Neural crest cell (in vitro differentiated cells): ENCODE data around the gene CLIC5. TPM values are rescaled to one million over a fixed set of nuclear protein-coding genes. Genes with fewer than 3 reads are reported as not detected.

ENCODE experiments used
- DNase-seq: peaks from one replicate; pipeline ENCODE4 v3.0.0; 2021; ENCODE audit warnings: low read depth, mixed read lengths, low spot score
- H3K27ac Mint-ChIP-seq: one replicate; pipeline ENCODE4 v1.8.0; 2021; ENCODE audit warnings: mild to moderate bottlenecking, mixed read lengths; ENCODE audit not compliant: unreplicated experiment
- H3K27me3 Mint-ChIP-seq: 2 replicates; pipeline ENCODE4 v1.8.0; 2021; ENCODE audit warnings: low read depth, mild to moderate bottlenecking, mixed read lengths
- H3K36me3 Mint-ChIP-seq: 2 replicates; pipeline ENCODE4 v1.8.0; 2021; ENCODE audit warnings: low read depth, mild to moderate bottlenecking, mixed read lengths
- H3K4me1 Mint-ChIP-seq: 2 replicates; pipeline ENCODE4 v1.8.0; 2021; ENCODE audit warnings: mixed read lengths
- H3K4me3 Mint-ChIP-seq: one replicate; pipeline ENCODE4 v1.8.0; 2021; ENCODE audit warnings: mild to moderate bottlenecking, mixed read lengths
- H3K9me3 Mint-ChIP-seq: 2 replicates; pipeline ENCODE4 v1.8.0; 2021; ENCODE audit warnings: mixed read lengths
- total RNA-seq: library from RNA; stranded (reverse); gene quantifications from 2 replicates; pipeline ENCODE4 v1.2.1, GENCODE V29; 2021
- TF ChIP-seq, protein P1 (sequence below): fragments of 200-600 bp; sonication (generic); conservative IDR thresholded peaks from 2 replicates; pipeline ENCODE4 v1.5.0; 2021; ENCODE audit warnings: antibody characterized with exemption, mild to moderate bottlenecking

CLIC5 gene
- total RNA-seq, 1 donor from 2014 or later = not detected

DNA sequence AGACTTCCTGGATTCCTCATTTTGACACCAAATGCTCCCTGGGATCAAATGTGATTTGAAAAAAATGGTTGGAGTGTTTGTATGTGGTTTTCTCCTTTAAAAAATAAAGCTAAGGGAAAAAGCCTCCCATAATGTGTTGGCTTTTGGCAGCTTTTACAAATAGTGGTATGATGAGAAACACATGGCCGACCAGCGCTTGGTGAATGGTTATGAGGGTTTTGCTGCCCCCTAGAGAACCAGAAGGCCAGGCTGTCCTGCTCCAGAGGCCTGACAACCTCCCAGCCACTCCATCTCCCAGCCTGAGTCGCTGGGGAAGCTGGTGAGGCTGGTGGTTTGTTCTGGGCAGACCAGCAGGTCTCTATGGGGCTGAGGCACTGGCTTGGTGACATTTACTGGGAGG is 69.3 kb downstream of the CLIC5 start:
- no peak for DNase-seq
- no peaks in the 10 kb centered on the region for H3K27me3 Mint-ChIP-seq
- TF ChIP-seq, protein P1, sequence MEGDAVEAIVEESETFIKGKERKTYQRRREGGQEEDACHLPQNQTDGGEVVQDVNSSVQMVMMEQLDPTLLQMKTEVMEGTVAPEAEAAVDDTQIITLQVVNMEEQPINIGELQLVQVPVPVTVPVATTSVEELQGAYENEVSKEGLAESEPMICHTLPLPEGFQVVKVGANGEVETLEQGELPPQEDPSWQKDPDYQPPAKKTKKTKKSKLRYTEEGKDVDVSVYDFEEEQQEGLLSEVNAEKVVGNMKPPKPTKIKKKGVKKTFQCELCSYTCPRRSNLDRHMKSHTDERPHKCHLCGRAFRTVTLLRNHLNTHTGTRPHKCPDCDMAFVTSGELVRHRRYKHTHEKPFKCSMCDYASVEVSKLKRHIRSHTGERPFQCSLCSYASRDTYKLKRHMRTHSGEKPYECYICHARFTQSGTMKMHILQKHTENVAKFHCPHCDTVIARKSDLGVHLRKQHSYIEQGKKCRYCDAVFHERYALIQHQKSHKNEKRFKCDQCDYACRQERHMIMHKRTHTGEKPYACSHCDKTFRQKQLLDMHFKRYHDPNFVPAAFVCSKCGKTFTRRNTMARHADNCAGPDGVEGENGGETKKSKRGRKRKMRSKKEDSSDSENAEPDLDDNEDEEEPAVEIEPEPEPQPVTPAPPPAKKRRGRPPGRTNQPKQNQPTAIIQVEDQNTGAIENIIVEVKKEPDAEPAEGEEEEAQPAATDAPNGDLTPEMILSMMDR = peak; percentile 36
- no peak overlapping the region for H3K27ac Mint-ChIP-seq
- no peaks in the 10 kb centered on the region for H3K9me3 Mint-ChIP-seq
- H3K4me1 Mint-ChIP-seq = peaks cover 10% of the 10 kb centered on the region
- H3K36me3 Mint-ChIP-seq = no peaks in the 10 kb centered on the region
- H3K4me3 Mint-ChIP-seq = no peak overlapping the region

DNA sequence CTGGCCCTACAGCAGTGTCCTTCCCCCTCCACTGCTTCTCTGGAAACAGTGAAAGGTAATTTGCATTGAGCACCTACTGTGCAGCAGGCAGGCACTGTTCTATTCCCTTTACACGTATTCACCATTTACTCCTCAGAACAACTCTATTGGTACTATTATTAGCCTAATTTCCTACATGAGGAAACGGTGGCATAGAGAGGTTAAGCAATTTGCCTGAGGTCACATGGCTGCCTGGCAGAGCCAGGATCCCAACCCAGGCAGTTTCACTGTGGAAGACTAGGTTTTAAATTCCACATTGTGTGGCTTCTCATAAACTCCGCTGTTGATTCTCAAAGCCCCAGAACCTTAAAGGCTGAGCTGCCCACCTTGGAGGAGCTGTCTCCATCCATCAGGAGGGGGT is 72.7 kb downstream of the CLIC5 start:
- Mint-ChIP-seq H3K4me3 (no peak overlapping the region), H3K27me3 (peaks cover 2% of the 10 kb centered on the region), H3K4me1 (peaks cover 8% of the 10 kb centered on the region), H3K9me3 (no peaks in the 10 kb centered on the region), H3K27ac (no peak overlapping the region), H3K36me3 (no peaks in the 10 kb centered on the region)
- TF ChIP-seq, protein P1 = no peak
- no peak for DNase-seq

DNA sequence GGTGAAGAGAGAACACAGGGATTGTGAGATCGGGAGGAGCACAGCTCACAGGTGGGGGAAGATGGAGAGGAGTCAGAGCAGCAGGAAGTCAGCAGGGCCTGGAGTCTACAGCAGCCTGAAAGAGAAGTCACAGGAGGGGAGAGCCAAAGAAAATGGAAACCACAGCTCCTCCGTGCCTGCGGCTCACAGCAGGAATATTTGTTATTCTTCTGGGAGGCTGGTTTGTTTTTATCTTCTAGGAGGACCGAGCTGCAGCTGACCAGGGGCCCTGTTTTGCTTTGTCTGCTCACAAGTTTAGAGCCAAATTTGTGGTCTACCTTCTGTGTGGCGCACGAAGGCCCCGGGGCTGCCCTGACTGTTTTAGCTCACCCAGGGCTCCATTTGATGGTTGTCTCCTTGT is 81.8 kb downstream of the CLIC5 start:
- no peak for DNase-seq
- peaks cover 20% of the 10 kb centered on the region for H3K4me1 Mint-ChIP-seq
- peaks cover 11% of the 10 kb centered on the region for H3K27me3 Mint-ChIP-seq
- peak overlapping the region; percentile 30 for H3K27ac Mint-ChIP-seq
- no peaks in the 10 kb centered on the region for H3K36me3 Mint-ChIP-seq
- H3K4me3 Mint-ChIP-seq = no peak overlapping the region
- TF ChIP-seq, protein P1 = no peak
- no peaks in the 10 kb centered on the region for H3K9me3 Mint-ChIP-seq

DNA sequence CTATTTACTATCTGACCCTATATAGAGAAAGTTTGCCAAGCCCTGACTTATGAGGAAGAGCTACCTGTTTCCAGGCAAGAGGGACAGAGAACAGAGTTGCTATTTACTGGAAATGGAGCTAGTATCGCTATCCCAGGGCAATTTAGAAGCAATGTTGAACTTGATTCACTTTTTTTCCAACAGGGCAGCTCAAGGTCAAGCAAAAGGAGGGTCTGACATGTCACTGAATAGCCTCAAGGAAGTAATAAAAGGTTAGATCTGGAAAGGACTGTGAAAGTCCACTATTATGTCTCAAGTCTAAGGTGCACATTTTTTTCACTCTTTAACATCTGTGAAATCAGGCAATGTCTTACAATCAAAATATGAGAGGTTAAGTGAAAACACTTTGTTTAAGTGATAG is 84.4 kb downstream of the CLIC5 start:
- Mint-ChIP-seq H3K27ac (no peak overlapping the region), H3K4me3 (no peak overlapping the region), H3K4me1 (peaks cover 31% of the 10 kb centered on the region), H3K9me3 (no peaks in the 10 kb centered on the region), H3K27me3 (peaks cover 10% of the 10 kb centered on the region), H3K36me3 (no peaks in the 10 kb centered on the region)
- TF ChIP-seq, protein P1 = no peak
- no peak for DNase-seq

DNA sequence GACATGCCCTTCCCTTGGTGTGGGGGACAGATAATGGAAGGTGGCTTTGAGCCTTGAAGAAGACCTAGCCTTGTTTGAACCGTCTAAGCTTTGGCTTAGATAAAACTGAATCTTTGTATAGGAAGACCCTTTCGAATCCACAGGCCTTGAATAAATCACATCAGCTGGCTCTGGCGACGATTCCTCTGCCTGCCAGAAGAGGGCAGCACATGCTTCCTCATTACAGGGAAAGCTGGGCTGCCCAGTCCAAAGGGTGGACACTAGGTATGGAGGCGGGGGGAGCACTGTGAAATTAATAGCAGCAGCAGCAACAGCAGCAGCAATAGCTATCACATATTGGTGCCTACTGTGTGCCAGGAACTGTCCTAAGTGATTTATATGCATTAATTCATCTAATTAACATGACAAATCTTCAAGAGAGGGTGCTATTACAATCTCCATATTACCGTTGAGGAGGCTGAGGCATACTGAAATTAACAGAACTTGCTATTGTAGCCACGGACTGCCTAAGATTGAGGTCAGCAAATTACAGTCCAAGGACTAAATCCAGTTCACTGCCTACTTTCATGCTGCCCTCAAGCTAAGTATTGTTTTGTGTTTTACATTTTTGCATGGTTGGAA is 85.1 kb downstream of the CLIC5 start:
- H3K27ac Mint-ChIP-seq = no peak overlapping the region
- peaks cover 10% of the 10 kb centered on the region for H3K27me3 Mint-ChIP-seq
- no peaks in the 10 kb centered on the region for H3K9me3 Mint-ChIP-seq
- no peaks in the 10 kb centered on the region for H3K36me3 Mint-ChIP-seq
- peaks cover 31% of the 10 kb centered on the region for H3K4me1 Mint-ChIP-seq
- TF ChIP-seq, protein P1 = peak; percentile 97
- H3K4me3 Mint-ChIP-seq = no peak overlapping the region
- DNase-seq = peak; percentile 72
